Measurements from ENCODE around the gene SLC30A7.

DNA sequence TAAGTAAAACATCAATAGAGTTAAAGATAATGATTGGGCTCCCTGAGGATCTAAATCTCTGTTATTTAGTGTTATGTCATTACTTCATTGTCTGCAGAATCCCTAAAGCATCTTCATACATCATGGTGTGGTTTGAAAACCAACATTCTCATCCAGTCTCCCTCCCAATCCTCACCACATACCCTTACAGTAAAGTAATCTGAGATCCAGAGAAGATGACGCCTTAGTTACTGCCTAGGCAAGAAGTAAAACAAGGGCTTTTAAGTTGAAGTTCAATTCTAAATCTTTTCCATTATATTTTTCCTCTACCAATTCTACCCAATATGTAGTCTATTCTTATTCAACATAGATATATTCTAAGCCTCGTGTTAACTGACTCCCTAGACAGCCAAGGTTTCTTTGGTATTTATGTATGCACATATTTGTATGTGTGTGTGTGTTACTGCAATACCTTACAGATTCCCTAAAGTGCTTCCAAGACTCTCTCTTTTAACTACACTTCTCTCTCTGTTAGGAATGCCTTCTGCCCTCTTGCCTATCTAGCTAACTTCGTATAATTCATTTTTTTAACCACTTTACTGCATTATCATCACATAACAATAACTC is 112.4 kb downstream of the SLC30A7 start:
- TF ChIP-seq CTCF (IDR thresholded peaks at IDR 0.05; ENCODE audit: low read depth, low read length) (no peak), EZH2phosphoT487 (IDR thresholded peaks at IDR 0.05; ENCODE audit: low read depth) (no peak)
